Hepatocyte (in vitro differentiated cells): ENCODE results near the gene SLC1A2.

Experiments used
- CTCF ChIP-seq: fragments of 200-600 bp; sonication (generic); IDR thresholded peaks from 2 replicates; pipeline ENCODE4 v1.5.1; 2016; ENCODE audit warnings: antibody characterized with exemption, mild to moderate bottlenecking; ENCODE audit not compliant: poor library complexity
- EZH2 ChIP-seq: fragments of 200-600 bp; sonication (generic); IDR thresholded peaks from 2 replicates; pipeline ENCODE4 v1.6.1; 2016; ENCODE audit warnings: antibody characterized with exemption, mild to moderate bottlenecking, borderline replicate concordance
- EZH2phosphoT487 ChIP-seq: fragments of 200-600 bp; sonication (generic); IDR thresholded peaks from one replicate; pipeline ENCODE4 v1.6.1; 2018; ENCODE audit warnings: antibody characterized with exemption, mild to moderate bottlenecking, low read depth, moderate library complexity; ENCODE audit not compliant: unreplicated experiment, severe bottlenecking

GRCh38 chr11:35305670-35306382 lies 113.5 kb downstream of the SLC1A2 start:
- TF ChIP-seq EZH2 (no peak), CTCF (peak; percentile 54), EZH2phosphoT487 (no peak)
